Thyroid gland (tissue), 4 donors: ENCODE measurements around the gene ARL13A.

ENCODE experiments used
- POLR2A ChIP-seq, 2 donors: fragments of 450-650 bp; IDR thresholded peaks; one replicate each; pipeline ENCODE4 v1.6.1; 2017; ENCODE audit warnings: antibody characterized with exemption in 2 of 2, mild to moderate bottlenecking in 2 of 2, moderate library complexity in 1 of 2
- TF ChIP-seq, protein P1 (sequence below), 6 experiments: fragments of 200-600 bp in 3 of 6; fragments of 450-650 bp in 3 of 6; sonication (generic) in 3 of 6; IDR thresholded peaks; one replicate each; pipeline ENCODE4 v1.5.1; 2016 to 2019; ENCODE audit warnings: antibody characterized with exemption in 6 of 6, mild to moderate bottlenecking in 2 of 6, inconsistent platforms in 1 of 6, moderate library complexity in 1 of 6

DNA sequence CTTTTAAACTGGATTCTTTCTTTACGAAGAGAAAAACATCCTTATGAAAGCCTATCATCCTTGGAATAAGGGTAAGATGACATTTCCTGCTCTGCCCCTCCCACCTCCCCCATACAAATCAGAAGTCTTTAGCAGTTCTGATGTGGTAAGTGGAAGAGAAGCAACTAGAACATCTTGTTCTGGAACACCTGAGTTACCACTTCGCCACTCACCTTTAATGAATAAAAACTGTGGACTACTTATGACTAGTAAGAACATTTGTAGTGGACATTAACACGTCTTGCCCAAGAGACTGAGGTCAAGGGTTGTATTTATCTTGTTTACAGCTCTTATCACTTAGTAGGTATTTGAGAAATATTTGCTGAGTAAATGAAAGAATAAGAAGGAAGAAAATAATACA lies 45.1 kb upstream of the ARL13A start:
- TF ChIP-seq POLR2A (IDR thresholded peaks at IDR 0.05) = no peak
- TF ChIP-seq, protein P1, sequence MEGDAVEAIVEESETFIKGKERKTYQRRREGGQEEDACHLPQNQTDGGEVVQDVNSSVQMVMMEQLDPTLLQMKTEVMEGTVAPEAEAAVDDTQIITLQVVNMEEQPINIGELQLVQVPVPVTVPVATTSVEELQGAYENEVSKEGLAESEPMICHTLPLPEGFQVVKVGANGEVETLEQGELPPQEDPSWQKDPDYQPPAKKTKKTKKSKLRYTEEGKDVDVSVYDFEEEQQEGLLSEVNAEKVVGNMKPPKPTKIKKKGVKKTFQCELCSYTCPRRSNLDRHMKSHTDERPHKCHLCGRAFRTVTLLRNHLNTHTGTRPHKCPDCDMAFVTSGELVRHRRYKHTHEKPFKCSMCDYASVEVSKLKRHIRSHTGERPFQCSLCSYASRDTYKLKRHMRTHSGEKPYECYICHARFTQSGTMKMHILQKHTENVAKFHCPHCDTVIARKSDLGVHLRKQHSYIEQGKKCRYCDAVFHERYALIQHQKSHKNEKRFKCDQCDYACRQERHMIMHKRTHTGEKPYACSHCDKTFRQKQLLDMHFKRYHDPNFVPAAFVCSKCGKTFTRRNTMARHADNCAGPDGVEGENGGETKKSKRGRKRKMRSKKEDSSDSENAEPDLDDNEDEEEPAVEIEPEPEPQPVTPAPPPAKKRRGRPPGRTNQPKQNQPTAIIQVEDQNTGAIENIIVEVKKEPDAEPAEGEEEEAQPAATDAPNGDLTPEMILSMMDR (IDR thresholded peaks at IDR 0.05) = no peak
